HG03135 (cell line): ENCODE measurements around the gene CASP2.
"Not testable (repeated sequence)": the region's sequence is repeated elsewhere in the genome, so short reads cannot be mapped to it uniquely, and the experiment has no call there.

Source experiments
- ATAC-seq: cut with Tn5 transposase; IDR thresholded peaks from one replicate; pipeline ENCODE4 v1.9.1; 2021; ENCODE audit warnings: mild to moderate bottlenecking, moderate library complexity; ENCODE audit not compliant: unreplicated experiment

Gene CASP2

DNA sequence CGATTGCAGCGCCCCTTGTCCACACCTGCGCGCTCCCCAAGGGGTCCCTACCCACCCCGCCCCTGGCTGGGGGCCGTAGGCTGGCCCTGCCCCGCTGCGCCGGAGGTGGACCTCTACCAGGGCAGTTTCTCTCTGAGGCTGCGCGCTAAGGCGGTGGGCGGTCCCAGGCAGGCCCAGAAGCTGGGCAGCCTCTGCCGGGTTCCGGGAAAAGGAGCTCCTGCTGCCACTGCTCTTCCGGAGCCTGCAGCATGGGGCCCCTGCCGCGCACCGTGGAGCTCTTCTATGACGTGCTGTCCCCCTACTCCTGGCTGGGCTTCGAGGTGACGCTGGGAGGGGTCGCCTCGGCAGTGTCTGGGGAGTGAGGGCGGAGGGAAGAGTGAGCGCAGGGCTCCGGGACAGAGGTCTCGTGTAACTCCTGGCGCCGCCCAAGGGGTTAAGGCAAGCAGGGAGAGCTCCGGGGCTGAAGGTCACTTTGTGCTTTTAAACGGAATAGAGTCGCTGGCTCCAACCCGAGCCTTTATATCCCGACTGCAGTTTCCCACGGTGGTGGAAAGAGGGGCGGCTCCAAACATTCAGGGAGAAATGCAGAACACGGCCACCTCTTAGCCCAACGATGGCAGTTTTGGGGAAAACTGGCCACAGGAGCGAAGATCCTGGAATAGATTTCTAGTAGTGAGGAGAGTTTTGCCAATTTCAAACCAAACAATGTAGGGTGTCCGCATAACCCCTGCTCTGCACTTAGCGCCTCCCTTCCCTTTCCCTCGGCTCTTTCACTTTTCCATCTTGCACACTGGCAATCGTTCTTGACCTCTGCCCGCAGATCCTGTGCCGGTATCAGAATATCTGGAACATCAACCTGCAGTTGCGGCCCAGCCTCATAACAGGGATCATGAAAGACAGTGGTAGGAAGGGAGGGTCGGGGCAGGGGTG lies 24.6 kb upstream of the CASP2 start, which contains the start of gene GSTK1:
TSS of gene GSTK1 (plus strand) at position 176 of the 930 bp plus-strand sequence. CDS start at position 249, 73 bp downstream.
- peak; percentile 94 for ATAC-seq

DNA sequence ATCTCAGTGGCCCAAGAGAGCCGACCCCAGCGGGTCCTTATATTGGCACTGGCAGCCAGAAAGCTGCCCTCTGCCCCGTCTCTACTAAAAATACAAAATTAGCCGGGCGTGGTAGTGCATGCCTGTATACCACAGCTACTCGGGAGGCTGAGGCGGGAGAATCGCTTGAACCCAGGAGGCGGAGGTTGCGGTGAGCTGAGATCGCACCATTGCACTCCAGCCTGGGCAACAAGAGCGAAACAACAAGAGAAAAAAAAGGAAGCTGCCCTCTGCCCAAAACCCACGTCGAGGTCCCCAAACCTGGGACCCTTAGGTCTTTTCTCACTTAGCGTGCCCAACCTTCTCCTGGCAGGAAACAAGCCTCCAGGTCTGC lies 24.0 kb upstream of the CASP2 start:
- ATAC-seq, result not testable (repeated sequence)

DNA sequence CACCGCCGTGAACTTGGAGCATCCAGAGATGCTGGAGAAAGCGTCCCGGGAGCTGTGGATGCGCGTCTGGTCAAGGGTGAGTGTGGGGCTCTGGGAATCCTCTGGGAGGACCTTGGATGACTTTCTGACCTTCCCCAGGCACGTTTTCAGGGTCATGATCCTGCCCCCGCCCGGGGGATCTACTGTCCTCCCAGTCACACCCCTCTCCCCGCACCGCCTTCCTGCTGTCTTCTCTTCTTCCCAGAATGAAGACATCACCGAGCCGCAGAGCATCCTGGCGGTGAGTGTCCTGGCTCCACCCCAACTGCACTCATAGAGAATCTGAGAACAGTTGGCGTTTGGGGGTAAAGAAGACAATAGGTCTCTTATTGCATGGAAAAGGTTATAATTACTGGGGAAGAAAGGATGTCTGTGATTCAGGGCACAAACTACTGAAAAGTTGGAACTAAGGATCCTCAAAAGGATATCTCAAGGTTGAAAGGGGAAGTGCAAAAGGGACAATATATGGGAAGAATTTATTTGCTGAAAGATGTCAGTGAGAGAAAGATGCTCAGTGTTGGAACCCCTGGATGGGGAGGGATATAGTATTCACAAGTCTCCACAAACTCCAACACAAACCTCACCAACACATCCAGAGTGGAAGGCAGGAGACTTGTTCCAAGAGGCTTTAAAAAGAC lies 23.0 kb upstream of the CASP2 start:
- ATAC-seq, result no peak

DNA sequence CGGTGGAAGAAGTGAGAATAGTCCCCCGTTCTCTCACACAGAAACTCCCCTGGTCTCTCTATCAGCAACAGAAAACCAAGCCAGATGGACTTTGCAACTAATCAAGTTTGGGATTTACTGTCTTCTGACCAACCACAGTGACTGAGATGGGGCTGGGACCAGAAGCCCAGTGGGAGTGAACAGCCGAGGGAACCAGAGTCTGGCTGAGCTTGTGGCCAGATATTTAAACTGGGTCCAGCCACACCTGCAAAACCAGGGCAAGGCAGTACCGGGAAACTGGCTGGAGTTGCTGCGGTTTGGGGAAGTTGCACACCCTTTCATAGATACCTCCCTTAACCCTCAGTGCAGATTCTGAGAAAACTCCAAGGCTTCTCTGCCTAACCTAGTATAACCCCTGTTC lies 18.9 kb upstream of the CASP2 start:
- ATAC-seq, result no peak

DNA sequence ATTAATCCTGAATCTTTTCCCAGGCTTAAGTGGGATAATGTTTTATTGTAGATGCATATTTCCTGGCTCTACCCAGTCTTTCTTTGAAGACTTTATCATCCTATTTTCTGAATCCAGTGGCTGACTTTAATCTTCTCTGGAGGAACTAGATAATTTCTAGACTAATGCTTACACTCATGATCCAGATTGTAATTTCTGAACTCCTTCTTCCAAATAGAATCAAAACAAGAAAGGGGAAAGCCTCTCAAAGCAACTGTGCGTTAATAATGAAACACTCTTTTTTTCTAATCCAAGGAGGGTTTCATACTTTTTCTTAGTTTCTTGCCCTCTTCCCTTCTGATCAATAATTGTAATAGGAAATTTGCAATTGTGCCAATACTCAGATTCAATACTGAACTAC lies 16.9 kb upstream of the CASP2 start:
- ATAC-seq, result no peak

DNA sequence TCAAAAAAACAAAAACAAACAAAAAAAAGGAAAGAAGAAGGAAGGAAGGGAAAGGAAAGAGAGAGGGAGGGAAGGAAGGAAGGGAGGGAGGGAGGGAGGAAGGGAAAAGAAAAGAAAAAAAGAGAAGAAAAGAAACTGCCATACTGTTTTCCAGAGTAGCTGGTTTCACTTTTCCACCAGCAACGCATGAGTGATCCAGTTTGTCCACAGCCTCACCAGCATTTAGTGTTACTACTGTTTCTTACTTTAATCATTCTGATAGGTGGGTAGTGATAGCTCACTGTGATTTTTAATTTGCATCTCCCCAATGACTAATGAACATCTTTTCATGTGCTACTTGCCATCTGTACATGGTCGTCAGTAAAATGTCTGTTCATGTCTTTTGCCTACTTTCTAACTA lies 15.3 kb upstream of the CASP2 start:
- no peak for ATAC-seq

DNA sequence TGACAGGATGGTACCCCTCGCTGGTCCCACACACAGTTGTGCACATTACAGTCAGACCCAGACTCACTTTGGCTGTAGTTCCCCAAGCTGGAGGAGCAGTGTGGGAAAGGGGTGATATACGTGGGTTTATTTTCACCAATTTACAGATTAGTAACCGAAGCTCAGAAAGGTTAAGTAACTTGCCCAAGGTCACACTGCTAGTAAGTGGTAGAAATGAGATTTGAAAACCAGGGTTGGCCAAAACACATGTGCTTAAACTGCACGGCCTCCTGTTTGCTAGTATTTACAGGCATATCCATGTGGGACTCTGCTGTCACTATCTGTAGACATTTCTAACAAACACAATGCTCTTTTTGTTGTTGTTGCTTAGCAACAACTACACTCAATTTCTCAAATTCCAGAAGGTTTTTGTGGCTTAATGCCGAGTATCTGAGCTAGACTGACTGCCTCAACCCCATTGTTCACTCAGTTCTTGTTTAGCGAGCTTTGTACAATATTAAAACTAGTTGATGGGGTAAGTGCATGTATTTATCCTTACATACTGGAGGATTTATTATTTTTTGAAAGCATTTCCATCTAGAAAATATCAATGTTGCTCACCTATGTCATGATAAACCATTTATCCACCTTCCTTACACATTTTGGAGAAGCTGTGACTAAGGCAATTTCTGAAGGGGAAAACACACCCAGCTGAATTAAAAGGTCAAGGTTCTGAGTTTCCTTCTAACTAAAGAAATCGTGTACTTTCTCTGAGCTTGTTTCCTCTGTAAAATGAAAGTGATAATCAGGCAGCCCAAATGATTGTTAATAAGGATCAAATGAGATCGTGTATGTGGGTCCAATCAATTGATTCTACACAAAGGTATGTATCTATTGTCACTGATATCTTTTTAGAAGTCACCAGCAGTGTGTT lies 8.7 kb upstream of the CASP2 start:
- peak; percentile 47 for ATAC-seq

DNA sequence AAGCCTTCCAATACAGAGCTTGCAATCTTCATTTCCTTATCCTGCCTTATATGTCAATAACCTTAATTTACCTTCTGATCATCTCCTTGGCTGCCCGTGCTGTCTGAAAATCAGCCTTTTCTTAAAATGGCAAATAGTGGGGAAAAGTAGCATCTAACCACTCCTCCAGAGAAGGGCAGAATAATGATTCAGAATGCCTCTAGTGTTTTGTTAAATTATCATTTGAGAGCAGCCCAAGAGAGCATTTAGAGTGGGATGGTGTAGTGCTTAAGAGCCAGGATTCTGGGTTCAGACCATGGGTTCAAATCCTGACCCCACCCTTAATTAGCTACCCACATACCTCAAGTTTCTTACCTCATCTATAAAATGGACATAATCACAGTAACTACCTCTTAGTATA lies 8.0 kb upstream of the CASP2 start:
- no peak for ATAC-seq

DNA sequence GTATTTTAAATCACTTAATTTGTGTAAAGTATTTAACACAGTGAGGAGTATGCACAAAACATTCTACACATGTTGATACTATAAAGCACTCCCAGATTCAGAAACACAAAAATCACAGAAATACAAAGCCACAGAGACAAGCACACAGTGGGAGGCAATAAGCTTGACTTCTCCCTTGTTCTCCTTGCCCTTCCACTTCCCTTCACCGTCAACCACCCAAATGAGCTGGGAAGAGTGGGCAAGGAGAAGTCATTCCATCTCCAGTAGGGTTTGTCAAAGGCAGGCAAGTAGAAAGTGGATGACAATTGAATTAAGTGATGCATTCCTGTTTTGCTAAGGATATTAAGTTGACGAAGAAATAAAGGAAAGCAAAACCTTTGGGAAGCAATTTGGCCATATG lies 7.6 kb upstream of the CASP2 start:
- ATAC-seq, result no peak

DNA sequence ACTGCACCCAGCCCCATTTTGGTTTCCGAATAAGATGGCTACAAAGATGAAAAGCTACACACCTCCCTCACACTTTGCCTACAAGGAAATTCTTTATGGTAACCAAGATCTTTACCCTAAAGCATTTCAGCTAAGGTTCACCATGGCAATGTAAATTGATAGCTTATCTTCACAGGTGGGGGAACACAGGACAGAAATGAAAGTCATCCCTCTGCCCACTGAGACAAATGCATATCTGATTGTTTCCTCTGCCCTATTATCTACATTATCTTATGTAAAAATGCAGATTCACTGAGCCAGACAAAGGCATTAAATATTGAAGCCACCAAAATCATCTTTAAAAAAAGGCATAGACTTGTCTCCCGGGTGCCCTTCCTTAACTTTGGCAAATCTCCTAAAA lies 6.6 kb upstream of the CASP2 start:
- ATAC-seq, result no peak

DNA sequence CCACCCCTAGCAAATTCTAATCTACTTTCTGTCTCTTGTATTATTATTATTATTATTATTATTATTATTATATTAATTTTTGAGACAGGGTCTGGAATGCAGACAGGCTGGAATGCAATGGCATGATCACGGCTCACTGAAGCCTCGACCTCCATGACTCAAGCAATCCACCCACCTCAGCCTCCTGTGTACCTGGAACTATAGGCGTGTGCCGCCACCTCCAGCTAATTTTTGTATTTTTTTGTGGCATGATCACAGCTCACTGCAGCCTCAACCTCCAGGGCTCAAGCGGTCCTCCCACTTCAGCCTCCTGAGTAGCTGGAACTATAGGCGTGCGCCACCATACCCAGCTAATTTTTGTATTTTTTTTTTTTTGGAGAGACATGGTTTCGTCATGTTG lies 6.0 kb upstream of the CASP2 start:
- ATAC-seq, result no peak

DNA sequence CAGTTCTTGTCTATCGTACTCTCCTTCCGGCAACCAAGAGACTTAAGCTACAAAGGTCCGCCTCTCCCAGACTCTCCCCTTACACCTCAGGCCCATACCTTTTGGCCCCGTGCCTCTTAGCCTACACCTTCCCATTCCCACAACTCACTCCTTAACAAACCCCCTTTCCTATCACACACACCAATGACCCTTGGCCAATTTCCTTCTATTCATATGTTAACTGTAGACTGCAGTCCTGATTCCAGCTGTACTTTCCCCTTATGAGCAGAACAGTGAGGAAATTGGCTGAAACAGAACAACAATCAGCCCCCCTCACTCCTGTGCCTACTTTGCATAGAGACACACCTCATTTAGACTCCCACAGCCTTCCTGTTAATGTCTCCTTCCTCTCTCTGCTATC lies 4.8 kb upstream of the CASP2 start:
- no peak for ATAC-seq

DNA sequence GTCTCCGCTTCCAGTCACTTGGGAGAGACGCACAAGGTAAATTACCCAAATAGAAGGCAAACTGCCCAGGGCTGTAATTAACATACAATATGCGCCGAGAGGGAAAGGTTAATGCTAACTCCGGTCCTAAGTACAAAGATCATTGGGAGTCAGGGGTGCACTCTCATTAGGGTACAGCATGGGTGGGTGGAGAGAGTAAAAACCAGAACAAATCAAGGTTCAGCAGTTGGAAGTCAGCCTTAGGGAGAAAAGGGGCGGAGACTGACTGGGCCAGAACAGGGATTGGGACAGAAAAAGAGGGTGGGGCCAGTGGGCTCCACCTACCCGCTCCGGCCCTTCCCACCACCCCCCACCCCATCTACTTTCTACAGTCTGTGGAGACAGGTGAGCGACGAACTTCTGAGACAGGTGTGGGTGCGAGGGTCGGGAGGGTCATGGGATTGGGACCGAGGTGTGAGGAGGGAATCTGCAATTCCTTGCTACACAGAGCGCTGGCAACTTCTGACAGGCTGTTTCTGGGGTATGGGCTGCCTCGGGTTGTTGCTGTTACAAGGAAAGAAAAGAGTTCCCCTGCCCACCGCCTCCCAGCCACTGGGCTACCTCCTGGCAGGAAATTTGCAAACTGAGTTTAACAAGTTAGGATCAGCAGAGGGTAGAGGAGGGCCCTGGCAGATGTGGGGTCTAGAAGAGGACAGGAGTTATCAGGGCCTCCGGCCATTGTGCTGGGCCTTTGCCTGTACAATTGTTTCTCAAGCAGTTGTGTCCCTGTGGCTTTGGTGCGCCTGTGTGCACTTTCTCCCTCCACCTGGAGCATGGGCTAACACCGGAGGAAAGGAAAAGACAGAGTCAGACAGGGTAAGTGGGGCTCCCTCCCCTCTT lies 3.3 kb upstream of the CASP2 start, which contains the start of gene TMEM139:
TSS of gene TMEM139 (plus strand) at position 368 of the 879 bp plus-strand sequence. CDS start 1,000 bp downstream, outside the sequence.
- no peak for ATAC-seq

DNA sequence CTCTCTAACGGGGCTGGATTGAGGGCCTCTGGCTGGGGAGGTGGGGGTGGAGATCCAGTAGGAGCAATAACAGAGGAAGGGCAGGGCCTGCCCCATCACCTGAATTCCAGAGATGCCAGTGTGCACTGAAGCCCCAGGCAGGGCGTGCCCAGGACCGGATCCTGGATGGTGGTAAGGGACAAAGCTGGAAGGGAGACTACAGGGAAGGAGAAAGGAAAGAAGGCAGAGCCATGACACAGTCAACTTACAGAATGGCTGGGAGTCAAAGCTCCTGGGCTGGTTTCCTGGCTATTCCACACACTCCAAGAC lies 2.7 kb upstream of the CASP2 start:
- no peak for ATAC-seq

DNA sequence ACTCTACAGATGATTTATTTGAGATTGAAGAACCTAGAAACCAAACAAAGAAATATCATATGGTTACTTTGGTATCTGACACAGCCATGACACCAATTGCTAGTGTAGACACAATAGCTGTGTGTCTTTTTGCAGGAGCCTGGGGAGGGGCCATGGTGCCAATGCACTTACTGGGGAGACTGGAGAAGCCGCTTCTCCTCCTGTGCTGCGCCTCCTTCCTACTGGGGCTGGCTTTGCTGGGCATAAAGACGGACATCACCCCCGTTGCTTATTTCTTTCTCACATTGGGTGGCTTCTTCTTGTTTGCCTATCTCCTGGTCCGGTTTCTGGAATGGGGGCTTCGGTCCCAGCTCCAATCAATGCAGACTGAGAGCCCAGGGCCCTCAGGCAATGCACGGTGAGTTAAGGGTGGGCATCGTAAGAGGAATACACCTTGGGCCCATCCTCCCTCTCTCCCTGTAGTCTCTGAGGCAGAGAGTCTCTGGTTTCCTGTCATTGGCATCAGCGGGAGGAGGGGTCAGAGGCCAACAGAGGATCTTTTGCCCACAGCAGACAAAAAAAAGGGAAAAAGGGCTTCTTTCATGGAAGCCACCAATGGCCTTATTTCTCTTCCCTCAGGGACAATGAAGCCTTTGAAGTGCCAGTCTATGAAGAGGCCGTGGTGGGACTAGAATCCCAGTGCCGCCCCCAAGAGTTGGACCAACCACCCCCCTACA lies 2.2 kb upstream of the CASP2 start:
- ATAC-seq, result no peak

DNA sequence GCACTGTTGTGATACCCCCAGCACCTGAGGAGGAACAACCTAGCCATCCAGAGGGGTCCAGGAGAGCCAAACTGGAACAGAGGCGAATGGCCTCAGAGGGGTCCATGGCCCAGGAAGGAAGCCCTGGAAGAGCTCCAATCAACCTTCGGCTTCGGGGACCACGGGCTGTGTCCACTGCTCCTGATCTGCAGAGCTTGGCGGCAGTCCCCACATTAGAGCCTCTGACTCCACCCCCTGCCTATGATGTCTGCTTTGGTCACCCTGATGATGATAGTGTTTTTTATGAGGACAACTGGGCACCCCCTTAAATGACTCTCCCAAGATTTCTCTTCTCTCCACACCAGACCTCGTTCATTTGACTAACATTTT lies 1.6 kb upstream of the CASP2 start:
- ATAC-seq, result no peak

DNA sequence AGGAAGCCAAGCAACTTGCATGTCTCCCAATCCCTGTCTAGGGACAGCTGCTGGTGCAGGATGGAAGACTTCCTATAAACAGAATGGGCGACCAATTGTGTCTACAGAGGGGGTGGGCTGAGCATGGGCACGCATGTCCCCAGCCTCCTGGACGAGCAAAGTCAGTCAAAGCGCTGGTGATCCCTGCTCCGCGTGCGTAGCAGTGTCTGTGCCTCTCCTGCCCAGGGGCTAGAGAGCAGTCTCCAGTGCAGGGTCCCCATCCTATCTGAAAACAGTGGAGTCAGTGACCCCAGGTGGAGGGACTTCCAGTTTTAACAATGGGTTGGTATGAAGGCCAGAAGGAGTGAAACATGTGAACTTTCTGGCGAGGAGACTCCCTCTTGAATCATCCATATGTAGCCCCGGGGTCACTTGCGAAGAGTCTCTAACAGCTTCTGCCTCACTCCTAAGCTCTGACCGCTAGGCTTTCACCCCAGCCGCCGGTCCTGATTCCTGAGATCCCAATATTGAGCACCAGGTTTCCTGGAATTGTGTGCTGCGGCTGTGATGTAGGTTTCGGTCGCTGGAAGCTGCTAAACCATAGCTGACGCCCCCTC lies 714 bp upstream of the CASP2 start:
- ATAC-seq, result no peak

DNA sequence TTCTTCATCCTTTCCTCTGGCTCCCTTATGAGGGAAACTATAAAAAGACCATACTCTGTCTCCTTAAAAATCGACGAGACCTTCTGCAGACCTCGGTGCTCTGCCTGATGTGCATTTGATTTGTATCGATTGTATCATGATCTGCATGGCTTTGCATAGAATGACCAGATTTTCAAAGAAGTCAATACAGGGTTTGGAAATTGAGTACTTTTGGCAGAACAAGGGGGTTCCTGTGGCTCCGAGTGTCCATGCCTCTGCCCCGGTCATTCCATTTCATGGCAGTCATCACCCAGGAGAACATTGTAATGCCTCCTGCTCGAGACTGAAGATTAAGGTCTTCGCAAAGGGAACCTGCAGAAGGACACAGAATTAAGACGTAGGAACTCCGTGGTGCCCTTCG lies 685 bp downstream of the CASP2 start:
- ATAC-seq, result no peak

DNA sequence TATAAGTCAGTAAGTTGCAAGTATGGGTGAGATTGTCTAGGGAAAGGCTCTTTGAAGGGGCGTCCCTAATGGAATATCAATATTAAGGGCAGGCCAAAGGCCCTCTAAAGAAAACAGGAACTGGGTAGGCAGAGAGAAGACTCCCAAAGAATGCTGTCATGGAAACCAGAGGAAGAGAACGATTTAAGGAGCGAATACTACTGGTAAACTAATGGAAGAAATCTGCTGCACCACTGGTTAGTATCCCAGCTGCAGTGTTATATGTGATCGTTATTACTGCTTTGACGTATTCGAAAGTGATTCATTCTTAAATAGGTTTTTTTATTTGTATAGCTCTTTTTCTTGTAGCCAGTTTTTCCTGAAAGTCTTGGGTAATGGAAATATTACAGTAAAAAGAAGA lies 1.3 kb downstream of the CASP2 start:
- no peak for ATAC-seq
